ENCODE measurements around the gene SNX33.
"Not testable (repeated sequence)": the region's sequence is repeated elsewhere in the genome, so short reads cannot be mapped to it uniquely, and the experiment has no call there.

The SNX33 gene

GRCh38 chr15:75701071-75702003 is 53.6 kb downstream of the SNX33 start:
- DNase-seq: not testable (repeated sequence)

GRCh38 chr15:75702436-75702835 is 54.7 kb downstream of the SNX33 start:
- no peak for DNase-seq

GRCh38 chr15:75703440-75704262 is 55.9 kb downstream of the SNX33 start:
- not testable (repeated sequence) for DNase-seq

GRCh38 chr15:75704263-75704615 is 56.5 kb downstream of the SNX33 start:
- no peak for DNase-seq

GRCh38 chr15:75704618-75705017 is 56.9 kb downstream of the SNX33 start:
- DNase-seq: no peak

- not testable (repeated sequence) for DNase-seq
Measured at GRCh38 chr15:75705375-75705774, 57.7 kb downstream of the SNX33 start.

GRCh38 chr15:75705854-75706681 is 58.4 kb downstream of the SNX33 start:
- no peak for DNase-seq

- DNase-seq: no peak
Measured at GRCh38 chr15:75706682-75706954, 58.9 kb downstream of the SNX33 start.

- not testable (repeated sequence) for DNase-seq
Measured at GRCh38 chr15:75709458-75709857, 61.7 kb downstream of the SNX33 start.

GRCh38 chr15:75710874-75711273 is 63.2 kb downstream of the SNX33 start:
- not testable (repeated sequence) for DNase-seq

GRCh38 chr15:75711495-75711894 is 63.8 kb downstream of the SNX33 start:
- not testable (repeated sequence) for DNase-seq
